Measurements from ENCODE around the gene PRSS23. TPM values are rescaled to one million over a fixed set of nuclear protein-coding genes. Genes with fewer than 3 reads are reported as not detected.

Gene PRSS23
- total RNA-seq, 1 donor from 2014 or later = 38.5 TPM

DNA sequence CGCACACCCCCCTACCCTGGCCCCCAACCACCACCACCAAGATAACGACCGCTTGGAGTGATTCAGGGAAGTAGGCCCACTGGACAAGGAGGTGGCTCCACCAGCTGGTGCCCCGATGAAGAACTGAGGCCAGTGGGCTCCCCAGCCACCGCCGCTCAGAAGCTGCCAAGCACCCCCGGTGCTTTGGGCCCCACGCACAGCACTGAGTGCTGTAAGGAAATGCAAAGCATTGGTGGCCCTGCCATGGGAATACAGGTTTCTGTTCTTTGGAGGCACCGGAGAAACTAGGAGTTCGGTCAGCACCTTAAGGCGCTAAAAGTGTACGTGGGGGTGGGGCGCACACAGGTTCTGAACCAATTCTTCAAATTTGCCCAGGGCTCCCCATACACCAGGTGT lies 664 bp upstream of the PRSS23 start:
- Histone ChIP-seq H3K27me3 (ENCODE audit: control insufficient read depth, insufficient read depth, low read length) (no peaks in the 10 kb centered on the region), H3K4me3 (ENCODE audit: low read depth, low read length) (peak overlapping the region; percentile 91), H3K36me3 (ENCODE audit: control insufficient read depth, insufficient read depth, low read length) (no peaks in the 10 kb centered on the region)
- no peak for DNase-seq (ENCODE audit: low read depth)
- TF ChIP-seq CTCF (IDR thresholded peaks at IDR 0.05; ENCODE audit: insufficient read depth, low read length, poor library complexity, severe bottlenecking) = peak; percentile 19

GRCh38 chr11:86800960-86801272 lies 574 bp downstream of the PRSS23 start:
- Histone ChIP-seq H3K27me3 (ENCODE audit: control insufficient read depth, insufficient read depth, low read length) (no peaks in the 10 kb centered on the region), H3K4me3 (ENCODE audit: low read depth, low read length) (peak overlapping the region; percentile 91), H3K36me3 (ENCODE audit: control insufficient read depth, insufficient read depth, low read length) (no peaks in the 10 kb centered on the region)
- DNase-seq (ENCODE audit: low read depth) = no peak
- TF ChIP-seq CTCF (IDR thresholded peaks at IDR 0.05; ENCODE audit: insufficient read depth, low read length, poor library complexity, severe bottlenecking) = no peak

DNA sequence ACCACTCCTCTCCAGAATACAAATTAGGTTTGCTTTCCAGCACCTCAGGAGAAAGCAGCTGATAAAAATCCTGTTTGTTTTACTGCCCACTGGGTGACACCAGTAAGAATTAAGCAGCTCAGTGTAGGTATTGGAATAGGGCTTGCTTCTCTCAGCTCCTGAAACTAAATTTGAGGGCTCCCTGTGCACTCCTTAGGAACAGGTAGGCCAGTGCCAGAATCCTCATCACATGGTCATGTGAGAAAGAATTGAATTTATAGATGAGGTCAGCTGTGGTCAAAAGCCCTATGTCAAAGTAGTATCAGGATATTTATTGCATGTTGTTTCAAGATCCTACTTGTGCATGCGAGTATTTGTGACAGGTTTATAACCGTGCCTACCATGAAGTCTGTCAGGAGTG lies 1.0 kb downstream of the PRSS23 start:
- peak overlapping the region; percentile 91 for H3K4me3 ChIP-seq (ENCODE audit: low read depth, low read length)
- no peaks in the 10 kb centered on the region for H3K36me3 ChIP-seq (ENCODE audit: control insufficient read depth, insufficient read depth, low read length)
- no peaks in the 10 kb centered on the region for H3K27me3 ChIP-seq (ENCODE audit: control insufficient read depth, insufficient read depth, low read length)
- no peak for DNase-seq (ENCODE audit: low read depth)
- TF ChIP-seq CTCF (IDR thresholded peaks at IDR 0.05; ENCODE audit: insufficient read depth, low read length, poor library complexity, severe bottlenecking) = no peak

GRCh38 chr11:86802146-86802545 lies 1.8 kb downstream of the PRSS23 start:
- TF ChIP-seq CTCF (IDR thresholded peaks at IDR 0.05; ENCODE audit: insufficient read depth, low read length, poor library complexity, severe bottlenecking) = no peak
- Histone ChIP-seq H3K27me3 (ENCODE audit: control insufficient read depth, insufficient read depth, low read length) (no peaks in the 10 kb centered on the region), H3K36me3 (ENCODE audit: control insufficient read depth, insufficient read depth, low read length) (no peaks in the 10 kb centered on the region), H3K4me3 (ENCODE audit: low read depth, low read length) (peak overlapping the region; percentile 91)
- no peak for DNase-seq (ENCODE audit: low read depth)

- Histone ChIP-seq H3K27me3 (ENCODE audit: control insufficient read depth, insufficient read depth, low read length) (no peaks in the 10 kb centered on the region), H3K4me3 (ENCODE audit: low read depth, low read length) (peak overlapping the region; percentile 91), H3K36me3 (ENCODE audit: control insufficient read depth, insufficient read depth, low read length) (no peaks in the 10 kb centered on the region)
- DNase-seq (ENCODE audit: low read depth) = no peak
- peak; percentile 62 for TF ChIP-seq CTCF (IDR thresholded peaks at IDR 0.05; ENCODE audit: insufficient read depth, low read length, poor library complexity, severe bottlenecking)
Measured at GRCh38 chr11:86802601-86803051, 2.3 kb downstream of the PRSS23 start.

Data from kidney epithelial cell (primary cell).